Neutrophil (primary cell): ENCODE measurements around the gene TMEM125.

Source experiments
- H3K27ac ChIP-seq: fragments of 200-600 bp; sonication (generic); 2 replicates; pipeline ENCODE4 v1.5.1; 2016; ENCODE audit warnings: mild to moderate bottlenecking, moderate library complexity
- H3K27me3 ChIP-seq: fragments of 200-600 bp; sonication (generic); 2 replicates; pipeline ENCODE4 v1.6.0; 2016; ENCODE audit warnings: mild to moderate bottlenecking
- H3K36me3 ChIP-seq: fragments of 200-600 bp; sonication (generic); 2 replicates; pipeline ENCODE4 v1.5.1; 2017
- H3K4me1 ChIP-seq, 2 experiments: fragments of 200-600 bp in 1 of 2; sonication (generic) in 1 of 2; 1 replicate in 1 of 2; 2 replicates in 1 of 2; pipeline versions ENCODE4 v1.5.1 to v1.6.1; 2013 to 2016; ENCODE audit warnings: low read depth in 1 of 2, low read length in 1 of 2, mild to moderate bottlenecking in 1 of 2, moderate library complexity in 1 of 2; ENCODE audit not compliant: control insufficient read depth in 1 of 2, insufficient read depth in 1 of 2
- H3K4me3 ChIP-seq, 2 experiments: fragments of 200-600 bp in 1 of 2; sonication (generic) in 1 of 2; 1 replicate in 1 of 2; 2 replicates in 1 of 2; pipeline ENCODE4 v1.5.1; 2013 to 2016; ENCODE audit warnings: low read depth in 1 of 2, low read length in 1 of 2, mild to moderate bottlenecking in 1 of 2, moderate library complexity in 1 of 2
- H3K9me3 ChIP-seq: fragments of 200-600 bp; sonication (generic); 2 replicates; pipeline ENCODE4 v1.5.1; 2016
- TF ChIP-seq, protein P1 (sequence below): fragments of 200-600 bp; sonication (generic); IDR thresholded peaks from 2 replicates; pipeline ENCODE4 v1.5.1; 2016; ENCODE audit warnings: antibody characterized with exemption

The TMEM125 gene

DNA sequence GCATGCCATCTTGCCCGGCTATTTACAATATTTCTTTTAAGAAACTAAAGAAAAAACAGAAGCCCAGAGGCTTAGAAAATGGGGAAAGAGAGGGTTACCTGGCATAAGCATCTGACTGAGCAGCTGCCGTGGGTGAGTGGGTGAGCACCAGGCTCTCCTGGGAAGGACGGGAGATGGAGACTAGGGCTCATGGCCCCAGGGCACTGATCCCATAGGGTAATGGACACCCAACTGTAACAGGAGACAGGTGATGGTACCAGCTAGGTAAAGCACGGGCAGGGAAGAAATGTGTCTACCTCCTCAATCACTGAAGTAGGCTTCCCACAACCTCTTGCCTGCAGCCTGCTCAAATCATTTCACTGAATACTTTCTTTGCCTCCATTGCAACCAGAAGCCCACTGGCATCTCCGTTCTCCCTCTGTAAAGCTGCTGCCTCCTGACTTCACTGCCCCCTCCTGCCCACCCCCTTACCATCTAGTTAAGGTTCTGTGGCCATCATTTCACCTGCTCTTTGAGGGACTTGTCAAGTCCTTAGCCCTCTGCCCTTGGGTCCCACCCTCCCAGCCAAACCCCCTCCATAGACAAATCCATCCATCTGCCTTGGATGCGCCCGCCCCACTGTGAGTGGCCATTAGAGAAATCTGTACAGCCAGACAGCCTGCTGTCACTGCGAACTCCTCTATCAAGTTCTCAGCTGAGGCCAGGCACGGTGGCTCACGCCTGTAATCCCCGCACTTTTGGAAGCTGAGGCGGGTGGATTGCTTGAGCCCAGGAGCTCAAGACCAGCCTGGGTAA lies 6.2 kb downstream of the TMEM125 start:
- H3K27me3 ChIP-seq = no peaks in the 10 kb centered on the region
- TF ChIP-seq, protein P1, sequence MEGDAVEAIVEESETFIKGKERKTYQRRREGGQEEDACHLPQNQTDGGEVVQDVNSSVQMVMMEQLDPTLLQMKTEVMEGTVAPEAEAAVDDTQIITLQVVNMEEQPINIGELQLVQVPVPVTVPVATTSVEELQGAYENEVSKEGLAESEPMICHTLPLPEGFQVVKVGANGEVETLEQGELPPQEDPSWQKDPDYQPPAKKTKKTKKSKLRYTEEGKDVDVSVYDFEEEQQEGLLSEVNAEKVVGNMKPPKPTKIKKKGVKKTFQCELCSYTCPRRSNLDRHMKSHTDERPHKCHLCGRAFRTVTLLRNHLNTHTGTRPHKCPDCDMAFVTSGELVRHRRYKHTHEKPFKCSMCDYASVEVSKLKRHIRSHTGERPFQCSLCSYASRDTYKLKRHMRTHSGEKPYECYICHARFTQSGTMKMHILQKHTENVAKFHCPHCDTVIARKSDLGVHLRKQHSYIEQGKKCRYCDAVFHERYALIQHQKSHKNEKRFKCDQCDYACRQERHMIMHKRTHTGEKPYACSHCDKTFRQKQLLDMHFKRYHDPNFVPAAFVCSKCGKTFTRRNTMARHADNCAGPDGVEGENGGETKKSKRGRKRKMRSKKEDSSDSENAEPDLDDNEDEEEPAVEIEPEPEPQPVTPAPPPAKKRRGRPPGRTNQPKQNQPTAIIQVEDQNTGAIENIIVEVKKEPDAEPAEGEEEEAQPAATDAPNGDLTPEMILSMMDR = no peak
- no peak overlapping the region for H3K4me3 ChIP-seq
- peaks cover 9% of the 10 kb centered on the region in 2 experiments for H3K4me1 ChIP-seq
- no peaks in the 10 kb centered on the region for H3K36me3 ChIP-seq
- no peaks in the 10 kb centered on the region for H3K9me3 ChIP-seq
- H3K27ac ChIP-seq = no peak overlapping the region

DNA sequence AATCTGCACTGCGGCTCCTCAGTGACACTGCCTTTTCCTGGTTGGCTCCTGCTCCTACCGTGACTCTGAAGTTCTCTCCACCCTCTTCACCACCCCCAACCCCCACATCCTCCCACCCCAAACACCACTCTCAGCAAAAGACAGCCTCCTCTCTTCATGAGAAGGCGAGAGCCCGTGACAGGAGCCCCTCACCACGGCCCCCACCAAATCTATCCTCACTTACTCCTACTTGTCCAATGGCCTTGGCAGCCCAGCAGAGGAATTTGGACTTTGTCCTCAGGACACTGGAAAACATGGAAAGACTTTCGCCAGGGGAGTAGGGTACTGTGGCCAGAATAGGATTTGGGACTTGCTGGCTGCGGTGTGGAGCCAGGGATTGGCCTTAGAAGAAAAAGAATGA lies 6.9 kb downstream of the TMEM125 start:
- Histone ChIP-seq H3K4me3 (no peak overlapping the region), H3K27ac (no peak overlapping the region), H3K9me3 (no peaks in the 10 kb centered on the region), H3K36me3 (no peaks in the 10 kb centered on the region), H3K4me1 (peaks cover 8 to 9% of the 10 kb centered on the region in 2 experiments), H3K27me3 (no peaks in the 10 kb centered on the region)
- TF ChIP-seq, protein P1 = no peak

DNA sequence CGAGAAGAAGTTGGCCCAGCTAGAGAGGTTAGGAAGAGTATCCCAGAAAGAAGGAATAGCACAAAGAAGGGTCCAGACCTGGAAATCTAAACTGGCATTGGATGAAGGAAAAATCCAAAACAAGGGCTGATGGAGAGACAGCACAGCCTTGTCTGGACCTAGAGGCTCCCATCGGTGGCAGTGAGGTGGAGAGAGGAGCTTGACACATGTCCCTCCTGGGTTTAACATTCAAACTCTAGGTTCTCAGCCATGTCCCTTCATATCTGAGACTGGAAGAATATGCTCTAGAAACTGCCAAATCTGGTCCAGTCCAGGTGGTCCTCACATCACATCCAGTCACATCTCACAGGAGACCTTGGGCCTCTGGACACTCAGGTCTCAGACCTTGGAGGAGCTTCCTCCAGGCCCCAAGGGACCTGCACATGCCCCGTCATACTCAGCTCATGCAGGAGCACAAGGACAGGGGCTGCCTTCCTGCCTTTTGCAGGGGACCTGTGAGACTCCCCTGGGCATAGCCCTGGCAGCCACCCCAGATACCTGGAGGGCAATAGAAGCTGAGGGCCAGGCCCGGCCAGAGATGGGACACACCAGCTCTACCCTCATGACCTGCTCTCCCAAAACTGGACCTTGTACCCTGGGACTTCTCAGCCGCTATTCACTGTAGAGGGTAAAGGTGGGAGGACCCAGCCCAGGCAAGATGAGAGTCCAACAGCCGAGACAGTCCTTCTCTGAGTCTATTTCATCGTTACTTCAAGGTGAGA lies 7.5 kb downstream of the TMEM125 start:
- no peaks in the 10 kb centered on the region for H3K27me3 ChIP-seq
- no peaks in the 10 kb centered on the region for H3K36me3 ChIP-seq
- peaks cover 8 to 9% of the 10 kb centered on the region in 2 experiments for H3K4me1 ChIP-seq
- H3K4me3 ChIP-seq = no peak overlapping the region
- no peak overlapping the region for H3K27ac ChIP-seq
- H3K9me3 ChIP-seq = no peaks in the 10 kb centered on the region
- TF ChIP-seq, protein P1 = no peak

DNA sequence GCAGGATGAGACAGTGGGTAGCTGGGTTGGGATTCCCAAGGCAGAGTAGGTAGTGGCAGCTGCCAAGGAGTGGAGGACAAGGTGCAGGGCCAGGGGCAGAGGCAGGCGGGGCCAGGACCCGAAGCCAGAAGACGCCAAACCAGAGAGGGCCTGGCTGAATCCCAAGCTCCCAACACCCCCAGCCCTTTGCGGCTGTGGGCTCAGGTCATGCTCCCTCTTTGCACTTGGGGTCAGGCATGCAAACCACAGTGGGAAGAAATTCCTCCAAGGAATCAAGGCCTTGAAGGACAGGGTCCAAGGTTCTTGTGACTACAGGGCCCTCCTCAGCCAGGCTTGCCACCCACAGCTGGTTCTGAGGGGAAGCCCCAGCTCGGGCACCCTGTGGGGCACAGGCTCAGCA lies 9.4 kb downstream of the TMEM125 start:
- peaks cover 5 to 8% of the 10 kb centered on the region in 2 experiments for H3K4me1 ChIP-seq
- no peak overlapping the region for H3K27ac ChIP-seq
- TF ChIP-seq, protein P1 = no peak
- no peaks in the 10 kb centered on the region for H3K9me3 ChIP-seq
- H3K4me3 ChIP-seq = no peak overlapping the region
- H3K27me3 ChIP-seq = no peaks in the 10 kb centered on the region
- no peaks in the 10 kb centered on the region for H3K36me3 ChIP-seq

DNA sequence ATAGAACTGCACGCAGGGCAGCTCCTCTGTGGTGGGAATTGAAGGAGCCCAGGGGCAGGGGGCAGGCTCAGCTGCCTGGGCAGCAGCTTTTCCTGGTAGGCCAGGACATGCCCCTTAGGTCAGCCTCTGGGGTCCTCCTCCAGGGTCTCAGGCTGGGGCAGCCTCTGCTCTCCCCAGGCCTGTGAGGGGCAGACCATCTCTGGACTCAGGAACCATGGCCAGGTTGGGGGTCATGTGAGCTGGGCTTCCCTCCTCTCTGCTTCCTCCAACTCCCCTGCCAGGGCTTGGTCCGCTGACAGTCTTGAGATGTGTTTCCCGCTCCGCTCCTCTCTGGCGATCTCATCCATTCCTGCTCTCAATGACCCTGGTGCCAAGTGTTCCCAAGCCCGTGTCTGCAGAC lies 9.9 kb downstream of the TMEM125 start:
- peaks cover under 1 to 2% of the 10 kb centered on the region in 2 experiments for H3K4me1 ChIP-seq
- H3K27ac ChIP-seq = no peak overlapping the region
- no peaks in the 10 kb centered on the region for H3K27me3 ChIP-seq
- H3K4me3 ChIP-seq = no peak overlapping the region
- H3K36me3 ChIP-seq = no peaks in the 10 kb centered on the region
- no peaks in the 10 kb centered on the region for H3K9me3 ChIP-seq
- TF ChIP-seq, protein P1 = no peak
